MM.1S (cell line): Measurements from ENCODE around the gene MVB12B.

Experiments
- DNase-seq: peaks from one replicate; pipeline ENCODE4 v3.0.0-alpha.2; 2015
- H2AFZ ChIP-seq: fragments of 300-600 bp; sonication (generic); 2 replicates; pipeline ENCODE4 v1.6.0; 2016; ENCODE audit warnings: antibody characterized with exemption, low read length
- H3F3A ChIP-seq: fragments of 300-600 bp; sonication (generic); 2 replicates; pipeline ENCODE4 v1.6.1; 2016; ENCODE audit warnings: mild to moderate bottlenecking, antibody characterized with exemption, low read length, moderate library complexity, mixed read lengths; ENCODE audit not compliant: insufficient read depth
- H3K27ac ChIP-seq: fragments of 300-600 bp; sonication (generic); 2 replicates; pipeline ENCODE4 v1.5.1; 2016; ENCODE audit warnings: mild to moderate bottlenecking, low read length
- H3K27me3 ChIP-seq: fragments of 300-600 bp; sonication (generic); replicated peaks from 2 replicates; pipeline ENCODE4 v1.6.0; 2016; ENCODE audit warnings: low read length; ENCODE audit not compliant: insufficient read depth
- H3K36me3 ChIP-seq: fragments of 300-600 bp; sonication (generic); replicated peaks from 2 replicates; pipeline ENCODE4 v1.6.1; 2016; ENCODE audit warnings: mild to moderate bottlenecking, low read length, mixed read lengths; ENCODE audit not compliant: insufficient read depth
- H3K4me1 ChIP-seq: fragments of 300-600 bp; sonication (generic); 2 replicates; pipeline ENCODE4 v1.6.1; 2016; ENCODE audit warnings: low read length, mixed read lengths
- H3K4me2 ChIP-seq: fragments of 300-600 bp; sonication (generic); 2 replicates; pipeline ENCODE4 v1.6.0; 2016; ENCODE audit warnings: low read depth, low read length
- H3K4me3 ChIP-seq: fragments of 300-600 bp; sonication (generic); 2 replicates; pipeline ENCODE4 v1.5.1; 2016; ENCODE audit warnings: low read length, mixed read lengths
- H3K79me2 ChIP-seq: fragments of 300-600 bp; sonication (generic); 2 replicates; pipeline ENCODE4 v1.6.1; 2016; ENCODE audit warnings: mixed run types, low read length, mixed read lengths
- H3K9ac ChIP-seq: fragments of 300-600 bp; sonication (generic); 2 replicates; pipeline ENCODE4 v1.6.1; 2016; ENCODE audit warnings: low read length, mixed read lengths
- H3K9me2 ChIP-seq: fragments of 300-600 bp; sonication (generic); replicated peaks from 2 replicates; pipeline ENCODE4 v1.6.1; 2016; ENCODE audit warnings: mild to moderate bottlenecking, low read length, mixed read lengths; ENCODE audit not compliant: insufficient read depth
- H3K9me3 ChIP-seq: fragments of 300-600 bp; sonication (generic); replicated peaks from 2 replicates; pipeline ENCODE4 v1.6.1; 2016; ENCODE audit warnings: mild to moderate bottlenecking, low read length, mixed read lengths; ENCODE audit not compliant: insufficient read depth
- H4K20me1 ChIP-seq: fragments of 300-600 bp; sonication (generic); 2 replicates; pipeline ENCODE4 v1.6.1; 2016; ENCODE audit warnings: mild to moderate bottlenecking, low read length, moderate library complexity, mixed read lengths; ENCODE audit not compliant: insufficient read depth
- CTCF ChIP-seq: fragments of 300-600 bp; sonication (generic); IDR thresholded peaks from 2 replicates; pipeline ENCODE4 v1.5.1; 2016; ENCODE audit warnings: antibody characterized with exemption, low read length, mixed read lengths
- EZH2 ChIP-seq: fragments of 300-600 bp; sonication (generic); optimal IDR thresholded peaks from 2 replicates; pipeline ENCODE3; 2017; ENCODE audit warnings: low read depth, mild to moderate bottlenecking, antibody characterized with exemption, low read length, mixed read lengths
- EZH2phosphoT487 ChIP-seq: fragments of 300-600 bp; sonication (generic); IDR thresholded peaks from 2 replicates; pipeline ENCODE4 v1.6.1; 2018; ENCODE audit warnings: antibody characterized with exemption, low read length

Gene MVB12B

GRCh38 chr9:126335837-126336735 lies 9.5 kb downstream of the MVB12B start:
- DNase-seq, result no peak
- H3K27ac ChIP-seq, result no peak overlapping the region
- H3K27me3 ChIP-seq, result no peaks in the 10 kb centered on the region
- no peak overlapping the region for H3K4me3 ChIP-seq
- no peak overlapping the region for H3K4me2 ChIP-seq
- H3K9me2 ChIP-seq, result no peaks in the 10 kb centered on the region
- no peaks in the 10 kb centered on the region for H3K9me3 ChIP-seq
- H2AFZ ChIP-seq, result no peak overlapping the region
- H3K4me1 ChIP-seq, result no peaks in the 10 kb centered on the region
- H4K20me1 ChIP-seq, result no peaks in the 10 kb centered on the region
- H3K79me2 ChIP-seq, result no peaks in the 10 kb centered on the region
- H3K36me3 ChIP-seq, result no peaks in the 10 kb centered on the region
- no peaks in the 10 kb centered on the region for H3F3A ChIP-seq
- H3K9ac ChIP-seq, result no peak overlapping the region
- TF ChIP-seq EZH2 (no peak), EZH2phosphoT487 (no peak), CTCF (no peak)

DNA sequence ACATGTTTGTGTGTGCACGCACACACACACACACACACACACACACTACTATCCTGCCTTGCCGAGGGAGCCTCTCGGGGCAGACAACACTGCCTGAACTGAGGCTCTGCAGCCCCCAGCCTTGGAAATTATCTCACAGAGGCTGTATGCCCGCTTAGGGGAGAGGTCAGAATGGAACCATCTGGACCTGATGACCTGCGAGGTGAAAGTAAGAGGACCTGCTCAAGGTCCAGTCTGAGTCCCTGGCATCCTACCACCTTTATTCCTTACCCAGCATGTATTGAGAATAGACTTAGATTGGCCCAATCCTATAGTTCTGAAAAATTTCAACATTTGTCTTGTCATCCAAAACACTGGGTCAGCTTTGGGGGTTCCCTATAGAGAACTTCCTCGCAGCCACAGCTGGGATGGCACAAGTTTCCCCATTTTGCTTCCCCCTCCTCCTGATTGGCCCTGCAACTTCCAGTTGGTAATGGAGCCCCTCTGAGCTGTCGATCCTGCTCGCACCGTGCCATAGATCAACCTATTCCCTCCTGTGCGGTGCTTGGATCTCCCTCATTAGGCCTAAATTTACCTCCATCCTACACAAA lies 10.2 kb downstream of the MVB12B start:
- no peak for DNase-seq
- Histone ChIP-seq H3K9me2 (no peaks in the 10 kb centered on the region), H3K36me3 (no peaks in the 10 kb centered on the region), H3K79me2 (no peaks in the 10 kb centered on the region), H3K27me3 (no peaks in the 10 kb centered on the region), H4K20me1 (no peaks in the 10 kb centered on the region), H3K4me2 (no peak overlapping the region), H3K4me3 (no peak overlapping the region), H3F3A (no peaks in the 10 kb centered on the region), H3K9ac (no peak overlapping the region), H2AFZ (no peak overlapping the region), H3K9me3 (no peaks in the 10 kb centered on the region), H3K27ac (no peak overlapping the region), H3K4me1 (no peaks in the 10 kb centered on the region)
- TF ChIP-seq EZH2, result no peak
- no peak for TF ChIP-seq EZH2phosphoT487
- no peak for TF ChIP-seq CTCF

DNA sequence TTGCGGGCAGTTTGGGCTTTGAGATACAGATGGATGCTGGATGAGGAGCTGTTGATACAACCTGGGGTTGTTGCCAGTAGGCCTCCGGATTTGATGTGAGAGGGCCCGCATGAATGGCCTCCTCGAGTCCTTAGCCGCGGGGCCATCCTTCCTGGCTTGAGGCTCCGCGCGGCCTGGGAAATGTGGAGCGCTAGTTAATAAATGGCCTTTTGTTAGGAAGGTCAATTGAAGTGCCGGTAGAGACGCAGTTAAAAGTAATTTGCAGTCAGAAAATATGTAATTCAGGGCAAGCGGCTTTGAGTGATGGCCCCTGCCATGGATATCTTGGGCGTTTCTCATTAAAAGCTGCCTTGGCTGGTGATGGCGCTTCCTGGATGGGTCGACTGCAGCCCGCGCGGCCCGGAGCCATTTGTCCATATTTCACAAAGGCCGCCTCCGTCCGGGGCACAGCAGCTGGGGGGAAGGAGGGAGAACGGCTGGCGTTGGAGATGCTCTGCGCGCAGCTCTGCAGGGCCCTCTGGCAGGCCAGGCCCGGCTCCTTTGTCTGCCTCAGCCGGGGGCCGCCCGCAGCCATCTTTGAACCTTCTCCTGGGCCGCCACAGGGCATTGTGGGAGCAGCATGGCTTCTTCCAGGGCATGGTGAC lies 11.2 kb downstream of the MVB12B start:
- Histone ChIP-seq H3K36me3 (no peaks in the 10 kb centered on the region), H3K4me1 (no peaks in the 10 kb centered on the region), H3F3A (no peaks in the 10 kb centered on the region), H3K9me3 (no peaks in the 10 kb centered on the region), H3K9ac (no peak overlapping the region), H3K4me3 (no peak overlapping the region), H3K79me2 (no peaks in the 10 kb centered on the region), H3K27ac (no peak overlapping the region), H4K20me1 (no peaks in the 10 kb centered on the region), H3K9me2 (no peaks in the 10 kb centered on the region), H2AFZ (no peak overlapping the region), H3K27me3 (no peaks in the 10 kb centered on the region), H3K4me2 (no peak overlapping the region)
- no peak for TF ChIP-seq EZH2
- no peak for TF ChIP-seq CTCF
- no peak for TF ChIP-seq EZH2phosphoT487
- DNase-seq, result no peak
